Neural cell (in vitro differentiated cells): Measurements from ENCODE around the gene BICRA. TPM values are rescaled to one million over a fixed set of nuclear protein-coding genes. Genes with fewer than 3 reads are reported as not detected.

Source experiments
- H2AFZ ChIP-seq: fragments of 200-600, 300-800 bp; sonication (generic), shearing (Covaris generic); 2 replicates; pipeline ENCODE4 v1.6.0; 2014; ENCODE audit warnings: low read depth, mild to moderate bottlenecking, antibody characterized with exemption, low read length, moderate library complexity
- H3F3A ChIP-seq: fragments of 200-600 bp; shearing (Covaris generic); 2 replicates; pipeline ENCODE4 v1.6.1; 2016; ENCODE audit warnings: mild to moderate bottlenecking, moderate library complexity, mixed read lengths, antibody characterized with exemption, low read length; ENCODE audit not compliant: insufficient read depth, poor library complexity, severe bottlenecking
- H3K27ac ChIP-seq: fragments of 200-600, 300-800 bp; sonication (generic), shearing (Covaris generic); 2 replicates; pipeline ENCODE4 v1.5.1; 2014; ENCODE audit warnings: mild to moderate bottlenecking, low read length, moderate library complexity
- H3K27me3 ChIP-seq: fragments of 300-800, 200-600 bp; sonication (generic), shearing (Covaris generic); 2 replicates; pipeline ENCODE4 v1.6.0; 2014; ENCODE audit warnings: mild to moderate bottlenecking, low read depth, low read length, moderate library complexity; ENCODE audit not compliant: insufficient read depth
- H3K36me3 ChIP-seq: fragments of 300-800, 200-600 bp; sonication (generic), shearing (Covaris generic); 2 replicates; pipeline ENCODE4 v1.5.1; 2014; ENCODE audit warnings: mild to moderate bottlenecking, antibody characterized with exemption, low read length, moderate library complexity; ENCODE audit not compliant: insufficient read depth
- H3K4me2 ChIP-seq: fragments of 300-800, 200-600 bp; sonication (generic), shearing (Covaris generic); 2 replicates; pipeline ENCODE4 v1.6.0; 2014; ENCODE audit warnings: mild to moderate bottlenecking, low read length
- H3K4me3 ChIP-seq: fragments of 300-800, 200-600 bp; sonication (generic), shearing (Covaris generic); 2 replicates; pipeline ENCODE4 v1.5.1; 2014; ENCODE audit warnings: mild to moderate bottlenecking, low read length, moderate library complexity
- H3K79me2 ChIP-seq: fragments of 200-600 bp; shearing (Covaris generic); replicated peaks from 2 replicates; pipeline ENCODE4 v1.6.0; 2014; ENCODE audit warnings: mild to moderate bottlenecking, low read length, moderate library complexity; ENCODE audit not compliant: insufficient read depth
- H3K9ac ChIP-seq: fragments of 300-800, 200-600 bp; sonication (generic), shearing (Covaris generic); 2 replicates; pipeline ENCODE4 v1.6.1; 2016; ENCODE audit warnings: mild to moderate bottlenecking, low read length, mixed read lengths
- H3K9me2 ChIP-seq: fragments of 200-600 bp; shearing (Covaris generic); 2 replicates; pipeline ENCODE4 v1.6.1; 2016; ENCODE audit warnings: mild to moderate bottlenecking, low read length, mixed read lengths; ENCODE audit not compliant: insufficient read depth
- H3K9me3 ChIP-seq: fragments of 200-600, 300-800 bp; sonication (generic), shearing (Covaris generic); 2 replicates; pipeline ENCODE4 v1.6.1; 2016; ENCODE audit warnings: mild to moderate bottlenecking, mixed run types, low read length, moderate library complexity, mixed read lengths
- H4K20me1 ChIP-seq: fragments of 200-600 bp; shearing (Covaris generic); 2 replicates; pipeline ENCODE4 v1.6.1; 2016; ENCODE audit warnings: mild to moderate bottlenecking, mixed run types; ENCODE audit not compliant: insufficient read depth
- EP300 ChIP-seq: fragments of 450-650 bp; conservative IDR thresholded peaks from 2 replicates; pipeline ENCODE4 v1.6.1; 2014; ENCODE audit warnings: antibody characterized with exemption, mild to moderate bottlenecking, moderate library complexity; ENCODE audit not compliant: poor library complexity, severe bottlenecking
- EZH2 ChIP-seq: fragments of 200-600, 300-800 bp; shearing (Covaris generic), sonication (generic); IDR thresholded peaks from 2 replicates; pipeline ENCODE4 v1.6.1; 2014; ENCODE audit warnings: antibody characterized with exemption, low read length, borderline replicate concordance, mild to moderate bottlenecking; ENCODE audit not compliant: insufficient read depth, poor library complexity, severe bottlenecking
- MXI1 ChIP-seq: fragments of 450-650 bp; conservative IDR thresholded peaks from 2 replicates; pipeline ENCODE4 v1.6.1; 2014; ENCODE audit warnings: antibody characterized with exemption, mild to moderate bottlenecking; ENCODE audit not compliant: poor library complexity, severe bottlenecking
- POLR2AphosphoS5 ChIP-seq: IDR thresholded peaks from 2 replicates; pipeline ENCODE4 v1.6.1; 2012
- RAD21 ChIP-seq: fragments of 450-650 bp; conservative IDR thresholded peaks from 2 replicates; pipeline ENCODE4 v1.6.1; 2014; ENCODE audit warnings: antibody characterized with exemption, mild to moderate bottlenecking, moderate library complexity
- SMC3 ChIP-seq: fragments of 450-650 bp; conservative IDR thresholded peaks from 2 replicates; pipeline ENCODE4 v1.6.1; 2014; ENCODE audit warnings: antibody characterized with exemption, mild to moderate bottlenecking, moderate library complexity; ENCODE audit not compliant: poor library complexity
- TAF1 ChIP-seq: IDR thresholded peaks from 2 replicates; pipeline ENCODE4 v1.6.1; 2012; ENCODE audit warnings: low read depth
- polyA plus RNA-seq: library from polyadenylated mRNA; depleted of rRNA; stranded (reverse); fragments of >200 nt; gene quantifications from 2 replicates; pipeline ENCODE4 v1.2.3, GENCODE V29; 2014
- TF ChIP-seq, protein P1 (sequence below): IDR thresholded peaks from 2 replicates; pipeline ENCODE4 v1.6.1; 2012; ENCODE audit warnings: borderline replicate concordance
- TF ChIP-seq, protein P2 (sequence below): fragments of 450-650 bp; IDR thresholded peaks from 2 replicates; pipeline ENCODE4 v1.5.1; 2014; ENCODE audit warnings: antibody characterized with exemption, mild to moderate bottlenecking, moderate library complexity; ENCODE audit not compliant: poor library complexity, severe bottlenecking

Gene BICRA
- polyA plus RNA-seq, 1 donor from 2014 or later: 0.11 TPM

DNA sequence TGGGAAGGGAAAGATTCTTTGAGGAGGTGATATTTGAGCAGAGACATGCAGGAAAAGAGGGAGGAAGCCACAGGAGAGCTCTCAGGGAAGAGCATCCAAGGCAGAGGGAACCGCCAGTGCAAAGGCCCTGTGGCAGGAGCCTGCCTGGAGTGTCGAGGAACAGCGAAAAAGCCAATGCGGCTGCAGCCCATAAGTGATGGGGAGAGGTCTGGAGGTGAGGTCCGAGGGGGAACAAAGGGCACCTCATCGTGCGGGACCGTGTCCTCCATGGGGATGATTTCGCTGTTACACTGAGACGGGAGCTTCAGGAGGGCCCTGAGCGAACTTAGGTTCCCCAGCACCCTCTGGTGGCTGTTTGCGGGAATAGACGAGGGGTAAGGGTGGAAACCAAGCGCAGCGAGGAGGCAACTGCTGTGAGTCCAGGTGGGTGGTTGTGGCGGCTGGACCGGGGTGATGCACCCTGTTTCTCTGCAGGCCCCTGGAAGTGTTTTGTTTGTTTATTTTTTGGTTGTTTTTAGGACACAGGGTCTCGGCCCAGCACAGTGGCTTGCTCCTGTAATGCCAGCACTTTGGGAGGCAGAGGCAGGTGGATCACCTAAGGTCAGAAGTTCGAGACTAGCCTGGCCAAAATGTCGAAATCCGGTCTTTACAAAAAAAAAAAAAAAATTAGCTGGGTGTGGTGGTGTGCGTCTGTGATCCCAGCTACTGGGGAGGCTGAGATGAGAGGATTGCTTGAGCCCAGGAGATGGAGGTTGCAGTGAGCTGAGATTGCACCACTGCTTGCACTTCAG, 98.4 kb downstream of the BICRA start:
- no peak overlapping the region for H3K4me2 ChIP-seq
- no peak overlapping the region for H3K4me3 ChIP-seq
- H2AFZ ChIP-seq: no peak overlapping the region

DNA sequence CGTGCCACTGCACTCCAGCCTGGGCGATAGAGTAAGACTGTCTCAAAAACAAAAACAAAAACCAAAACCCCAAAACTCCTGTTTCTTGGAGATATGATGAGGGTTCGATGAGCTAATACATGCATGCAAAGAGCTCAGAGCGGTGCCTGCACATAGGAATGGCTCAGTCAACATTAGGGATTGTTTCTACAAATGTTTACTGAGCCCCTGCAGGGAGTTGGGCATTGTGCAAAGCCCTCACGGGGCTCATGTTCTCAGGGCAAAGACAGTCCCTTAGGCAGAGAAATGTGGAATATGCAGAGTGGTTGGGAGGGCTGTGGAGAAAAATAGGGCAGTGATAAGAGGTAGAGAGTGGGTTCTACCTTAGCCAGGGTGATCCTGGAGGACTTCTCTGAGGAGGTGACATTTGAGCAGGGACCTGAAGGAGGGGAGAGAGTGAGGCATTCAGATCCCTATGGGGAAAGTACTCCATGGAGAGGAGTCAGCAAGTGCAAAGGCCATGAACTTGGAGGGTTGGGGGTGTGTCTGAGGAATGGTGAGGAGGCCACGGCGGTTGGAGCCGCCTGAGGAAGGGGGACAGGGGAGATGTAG, 102.8 kb downstream of the BICRA start:
- no peak overlapping the region for H3K4me2 ChIP-seq
- no peaks in the 10 kb centered on the region for H3K9me3 ChIP-seq
- H3F3A ChIP-seq: no peaks in the 10 kb centered on the region
- TF ChIP-seq TAF1 (no peak), SMC3 (no peak), EP300 (no peak), RAD21 (no peak), EZH2 (no peak), MXI1 (no peak)
- TF ChIP-seq, protein P1, sequence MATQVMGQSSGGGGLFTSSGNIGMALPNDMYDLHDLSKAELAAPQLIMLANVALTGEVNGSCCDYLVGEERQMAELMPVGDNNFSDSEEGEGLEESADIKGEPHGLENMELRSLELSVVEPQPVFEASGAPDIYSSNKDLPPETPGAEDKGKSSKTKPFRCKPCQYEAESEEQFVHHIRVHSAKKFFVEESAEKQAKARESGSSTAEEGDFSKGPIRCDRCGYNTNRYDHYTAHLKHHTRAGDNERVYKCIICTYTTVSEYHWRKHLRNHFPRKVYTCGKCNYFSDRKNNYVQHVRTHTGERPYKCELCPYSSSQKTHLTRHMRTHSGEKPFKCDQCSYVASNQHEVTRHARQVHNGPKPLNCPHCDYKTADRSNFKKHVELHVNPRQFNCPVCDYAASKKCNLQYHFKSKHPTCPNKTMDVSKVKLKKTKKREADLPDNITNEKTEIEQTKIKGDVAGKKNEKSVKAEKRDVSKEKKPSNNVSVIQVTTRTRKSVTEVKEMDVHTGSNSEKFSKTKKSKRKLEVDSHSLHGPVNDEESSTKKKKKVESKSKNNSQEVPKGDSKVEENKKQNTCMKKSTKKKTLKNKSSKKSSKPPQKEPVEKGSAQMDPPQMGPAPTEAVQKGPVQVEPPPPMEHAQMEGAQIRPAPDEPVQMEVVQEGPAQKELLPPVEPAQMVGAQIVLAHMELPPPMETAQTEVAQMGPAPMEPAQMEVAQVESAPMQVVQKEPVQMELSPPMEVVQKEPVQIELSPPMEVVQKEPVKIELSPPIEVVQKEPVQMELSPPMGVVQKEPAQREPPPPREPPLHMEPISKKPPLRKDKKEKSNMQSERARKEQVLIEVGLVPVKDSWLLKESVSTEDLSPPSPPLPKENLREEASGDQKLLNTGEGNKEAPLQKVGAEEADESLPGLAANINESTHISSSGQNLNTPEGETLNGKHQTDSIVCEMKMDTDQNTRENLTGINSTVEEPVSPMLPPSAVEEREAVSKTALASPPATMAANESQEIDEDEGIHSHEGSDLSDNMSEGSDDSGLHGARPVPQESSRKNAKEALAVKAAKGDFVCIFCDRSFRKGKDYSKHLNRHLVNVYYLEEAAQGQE: no peak
- TF ChIP-seq, protein P2, sequence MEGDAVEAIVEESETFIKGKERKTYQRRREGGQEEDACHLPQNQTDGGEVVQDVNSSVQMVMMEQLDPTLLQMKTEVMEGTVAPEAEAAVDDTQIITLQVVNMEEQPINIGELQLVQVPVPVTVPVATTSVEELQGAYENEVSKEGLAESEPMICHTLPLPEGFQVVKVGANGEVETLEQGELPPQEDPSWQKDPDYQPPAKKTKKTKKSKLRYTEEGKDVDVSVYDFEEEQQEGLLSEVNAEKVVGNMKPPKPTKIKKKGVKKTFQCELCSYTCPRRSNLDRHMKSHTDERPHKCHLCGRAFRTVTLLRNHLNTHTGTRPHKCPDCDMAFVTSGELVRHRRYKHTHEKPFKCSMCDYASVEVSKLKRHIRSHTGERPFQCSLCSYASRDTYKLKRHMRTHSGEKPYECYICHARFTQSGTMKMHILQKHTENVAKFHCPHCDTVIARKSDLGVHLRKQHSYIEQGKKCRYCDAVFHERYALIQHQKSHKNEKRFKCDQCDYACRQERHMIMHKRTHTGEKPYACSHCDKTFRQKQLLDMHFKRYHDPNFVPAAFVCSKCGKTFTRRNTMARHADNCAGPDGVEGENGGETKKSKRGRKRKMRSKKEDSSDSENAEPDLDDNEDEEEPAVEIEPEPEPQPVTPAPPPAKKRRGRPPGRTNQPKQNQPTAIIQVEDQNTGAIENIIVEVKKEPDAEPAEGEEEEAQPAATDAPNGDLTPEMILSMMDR: no peak

More for the DNA sequence above, 98.4 kb downstream of the BICRA start:
- no peaks in the 10 kb centered on the region for H3F3A ChIP-seq
- H3K79me2 ChIP-seq: no peaks in the 10 kb centered on the region
- H3K9ac ChIP-seq: no peak overlapping the region
- no peaks in the 10 kb centered on the region for H4K20me1 ChIP-seq
- H3K9me2 ChIP-seq: no peaks in the 10 kb centered on the region
- H3K27ac ChIP-seq: no peak overlapping the region
- H3K9me3 ChIP-seq: no peaks in the 10 kb centered on the region
- no peaks in the 10 kb centered on the region for H3K36me3 ChIP-seq
- TF ChIP-seq EZH2: no peak
- TF ChIP-seq RAD21: peak; percentile 50
- TF ChIP-seq, protein P2: peak; percentile 56
- TF ChIP-seq POLR2AphosphoS5: peak; percentile 14
- TF ChIP-seq, protein P1: no peak
- TF ChIP-seq EP300: no peak
- TF ChIP-seq MXI1: no peak
- TF ChIP-seq TAF1: no peak
- TF ChIP-seq SMC3: peak; percentile 37
- no peaks in the 10 kb centered on the region for H3K27me3 ChIP-seq

More for the DNA sequence above, 102.8 kb downstream of the BICRA start:
- Histone ChIP-seq H3K4me3 (no peak overlapping the region), H3K36me3 (no peaks in the 10 kb centered on the region), H3K27ac (no peak overlapping the region), H3K79me2 (no peaks in the 10 kb centered on the region), H2AFZ (no peak overlapping the region), H3K9me2 (no peaks in the 10 kb centered on the region), H3K9ac (no peak overlapping the region), H3K27me3 (peaks cover 13% of the 10 kb centered on the region), H4K20me1 (no peaks in the 10 kb centered on the region)
